ENCODE results near the gene PSMB4.
"Not testable (repeated sequence)": the region's sequence is repeated elsewhere in the genome, so short reads cannot be mapped to it uniquely, and the experiment has no call there.

Gene PSMB4

GRCh38 chr1:151390221-151391078, 8.9 kb upstream of the PSMB4 start:
- DNase-seq = not testable (repeated sequence)

- DNase-seq = no peak
These were observed 8.3 kb upstream of the PSMB4 start for GRCh38 chr1:151391079-151391563.

- DNase-seq = no peak
These were observed 5.8 kb upstream of the PSMB4 start for GRCh38 chr1:151393583-151393982.

DNA sequence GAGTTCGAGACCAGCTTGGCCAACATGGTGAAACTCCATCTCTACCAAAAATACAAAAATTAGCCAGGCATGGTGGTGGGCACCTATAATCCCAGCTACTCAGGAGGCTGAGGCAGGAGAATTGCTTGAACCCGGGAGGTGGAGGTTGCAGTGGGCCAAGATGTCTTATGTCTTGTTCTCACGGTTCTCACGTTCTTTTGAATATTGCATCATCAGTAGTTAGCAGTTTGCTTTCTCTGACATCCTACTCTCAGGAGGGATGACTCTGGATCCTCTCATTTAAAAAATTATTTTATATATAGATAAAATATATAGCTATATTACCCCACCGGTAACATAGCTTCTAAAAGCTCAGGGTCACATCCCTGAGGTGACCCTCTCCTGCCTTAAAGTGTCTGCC, 3.1 kb upstream of the PSMB4 start:
- not testable (repeated sequence) for DNase-seq

- no peak for DNase-seq
These were observed 1.9 kb downstream of the PSMB4 start for GRCh38 chr1:151401125-151401788.

- DNase-seq = no peak
These were observed 2.5 kb downstream of the PSMB4 start for GRCh38 chr1:151401860-151402259.

- no peak for DNase-seq
These were observed 3.4 kb downstream of the PSMB4 start for GRCh38 chr1:151402764-151403163.

DNA sequence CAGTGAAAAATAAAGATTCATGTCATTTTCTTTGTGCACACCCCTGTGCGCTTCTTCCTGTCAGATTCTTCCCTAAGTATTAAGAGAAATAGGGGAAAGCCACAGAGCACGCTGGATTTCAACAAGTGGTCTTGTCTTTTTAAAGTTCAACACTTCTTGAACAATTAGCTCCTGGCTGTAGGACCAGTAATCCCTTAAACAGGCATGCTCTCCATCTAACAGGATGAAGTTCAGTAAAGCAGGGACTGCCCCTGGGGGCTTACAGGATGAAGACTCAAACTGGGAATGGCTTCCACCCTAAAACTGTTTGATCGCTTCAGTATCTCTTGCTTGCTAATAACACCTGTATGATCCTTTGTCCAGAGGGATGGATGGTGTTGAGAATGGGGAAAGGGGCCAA, 4.2 kb downstream of the PSMB4 start:
- DNase-seq = no peak

GRCh38 chr1:151405187-151405951, 6.0 kb downstream of the PSMB4 start:
- DNase-seq = no peak

DNA sequence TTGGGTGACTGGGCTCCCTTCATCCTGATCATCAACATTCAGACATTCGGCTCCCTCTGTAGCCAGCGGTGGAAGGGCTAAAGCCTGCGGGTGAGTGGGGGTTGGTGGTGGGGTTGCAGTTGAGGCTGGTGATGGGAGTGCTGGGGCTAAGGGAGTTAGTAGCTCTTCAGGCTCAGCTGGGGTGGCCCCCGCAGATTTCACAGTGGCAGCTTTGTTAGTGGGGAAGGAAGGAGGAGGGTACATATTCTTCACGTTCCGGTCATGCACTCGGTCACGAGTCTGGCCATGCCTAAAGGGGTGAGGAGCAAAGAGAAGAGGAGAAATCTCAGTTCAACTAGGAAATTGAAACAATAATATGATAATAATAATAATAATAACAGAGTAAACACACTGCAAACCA, 6.8 kb downstream of the PSMB4 start:
- no peak for DNase-seq

- DNase-seq = no peak
These were observed 7.9 kb downstream of the PSMB4 start for GRCh38 chr1:151407304-151407703.

GRCh38 chr1:151408891-151409290, 9.5 kb downstream of the PSMB4 start:
- DNase-seq = no peak

- no peak for DNase-seq
These were observed 12.5 kb downstream of the PSMB4 start for GRCh38 chr1:151411884-151412283.

- DNase-seq = no peak
These were observed 16.9 kb downstream of the PSMB4 start for GRCh38 chr1:151416231-151416630.

GRCh38 chr1:151418081-151418480, 18.7 kb downstream of the PSMB4 start:
- no peak for DNase-seq

DNA sequence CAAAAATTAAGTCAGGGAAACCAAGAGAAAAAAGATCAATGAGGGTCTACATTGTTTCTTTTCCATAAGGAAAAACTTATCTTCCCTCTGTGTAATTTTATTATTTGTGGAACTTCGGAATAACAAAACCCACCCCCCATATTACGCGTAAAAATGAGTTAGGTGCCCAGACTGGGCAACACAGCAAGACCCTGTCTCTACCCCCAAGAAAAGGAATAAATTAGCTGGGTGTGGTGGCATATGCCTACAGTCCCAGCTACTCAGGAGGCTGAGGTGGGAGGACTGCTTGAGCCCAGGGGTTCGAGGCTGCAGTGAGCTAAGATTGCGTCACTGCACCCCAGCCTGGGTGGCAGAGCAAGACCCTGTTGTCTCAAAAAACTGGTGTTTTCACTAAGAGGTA, 20.4 kb downstream of the PSMB4 start:
- no peak for DNase-seq

GRCh38 chr1:151425103-151425502, 25.7 kb downstream of the PSMB4 start:
- no peak for DNase-seq

- DNase-seq = no peak
These were observed 28.7 kb downstream of the PSMB4 start for GRCh38 chr1:151428068-151428467.

DNA sequence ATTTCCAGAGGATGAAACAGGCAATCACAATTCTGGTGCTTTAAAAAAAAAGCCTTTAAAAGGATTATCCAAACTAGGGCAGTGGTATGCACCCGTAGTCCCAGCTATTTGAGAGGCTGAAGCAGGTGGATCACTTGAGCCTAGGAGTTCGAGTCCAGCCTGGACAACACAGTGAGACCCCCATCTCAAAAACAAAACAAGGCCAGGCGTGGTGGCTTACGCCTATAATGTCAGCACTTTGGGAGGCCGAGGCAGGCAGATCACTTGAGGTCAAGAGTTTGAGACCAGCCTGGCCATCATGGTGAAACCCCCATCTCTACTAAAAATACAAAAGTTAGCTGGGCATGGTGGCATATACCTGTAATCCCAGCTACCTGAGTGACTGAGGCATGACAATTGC, 34.5 kb downstream of the PSMB4 start:
- not testable (repeated sequence) for DNase-seq

DNA sequence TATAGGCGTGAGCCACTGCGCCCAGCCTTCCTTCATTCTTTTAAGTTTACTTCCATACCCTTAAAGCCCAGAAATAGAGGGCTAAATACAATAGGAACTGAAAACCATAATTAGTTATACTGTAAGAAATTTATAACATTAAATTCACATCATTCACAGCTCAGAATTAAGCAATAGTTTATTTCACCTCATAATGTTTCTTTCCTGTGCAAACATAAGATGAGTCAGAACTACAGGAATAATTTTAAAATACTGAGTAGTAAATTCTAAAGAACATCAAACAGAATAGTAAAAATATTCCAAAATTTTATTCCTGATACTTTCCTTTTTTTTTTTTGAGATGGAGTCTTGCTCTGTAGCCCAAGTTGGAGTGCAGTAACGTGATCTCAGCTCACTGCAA, 35.8 kb downstream of the PSMB4 start:
- no peak for DNase-seq

DNA sequence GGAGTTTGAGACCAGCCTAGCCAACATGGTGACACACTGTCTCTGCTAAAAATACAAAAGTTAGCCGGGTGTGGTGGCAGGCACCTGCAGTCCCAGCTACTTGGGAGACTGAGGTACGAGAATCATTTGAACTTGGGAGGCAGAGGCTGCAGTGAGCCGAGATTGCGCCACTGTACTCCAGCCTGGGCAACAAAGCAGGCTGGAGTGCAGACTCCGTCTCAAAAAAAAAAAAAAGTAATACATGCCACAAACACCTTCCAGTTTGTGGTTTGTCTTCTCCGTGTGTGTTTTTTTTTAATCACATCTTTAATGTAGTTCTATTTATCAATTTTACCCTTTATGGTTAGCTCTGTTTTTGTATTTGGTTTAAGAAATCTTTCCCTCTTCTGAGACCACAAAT, 37.6 kb downstream of the PSMB4 start:
- peak; percentile 9 for DNase-seq

GRCh38 chr1:151437396-151437795, 38.0 kb downstream of the PSMB4 start:
- not testable (repeated sequence) for DNase-seq

Measured in CD4-positive, alpha-beta T cell treated with Interleukin-12 subunit alpha and Interleukin-12 subunit beta, for 1 hour (primary cell).